GM18507 (cell line): ENCODE data around the gene IKZF2.

Experiments
- DNase-seq: peaks from one replicate; pipeline ENCODE4 v3.0.0; 2011; ENCODE audit warnings: low read depth; ENCODE audit not compliant: insufficient read length; ENCODE audit errors: extremely low spot score
- FAIRE-seq: peaks from 2 replicates; lab custom pipeline; 2011; peaks lifted over from hg19 to GRCh38; lab: Jason Lieb, UNC

IKZF2 gene

DNA sequence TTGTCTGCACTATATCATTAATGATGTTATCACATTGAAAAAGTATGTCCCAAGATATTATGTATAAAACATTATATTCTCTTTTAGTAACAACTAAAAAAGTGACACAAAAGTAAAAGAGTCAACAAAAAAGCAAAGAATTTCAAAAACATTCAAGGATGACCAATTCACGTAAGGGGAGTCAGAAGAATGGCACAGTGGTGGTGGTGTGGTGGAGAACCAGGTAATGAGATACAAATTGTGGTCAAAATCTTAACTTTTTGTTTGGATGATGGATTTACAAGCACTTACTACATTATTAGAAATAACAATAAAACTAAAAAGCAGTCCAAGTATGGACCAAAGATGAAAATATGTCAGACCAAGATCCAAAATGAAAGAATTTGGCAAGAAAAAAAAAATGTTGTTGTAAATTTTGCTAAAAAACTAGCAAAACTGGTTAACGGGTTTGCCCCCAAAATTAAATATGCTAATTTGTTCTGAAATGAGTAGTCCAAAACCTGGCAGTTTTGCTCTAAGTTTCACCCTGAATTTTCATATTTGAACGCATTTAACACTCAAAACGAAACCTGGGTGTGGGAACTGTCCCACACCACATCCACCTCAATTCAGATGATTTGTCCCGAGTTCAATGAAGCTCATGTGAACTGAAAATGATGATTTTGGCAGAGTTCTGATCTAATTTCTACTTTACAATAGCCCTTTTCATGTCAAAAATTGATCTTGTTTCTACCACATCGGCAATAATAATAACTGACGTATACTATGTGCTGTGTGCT lies 135.8 kb downstream of the IKZF2 start:
- DNase-seq (no peak), FAIRE-seq (peak; percentile 99)

DNA sequence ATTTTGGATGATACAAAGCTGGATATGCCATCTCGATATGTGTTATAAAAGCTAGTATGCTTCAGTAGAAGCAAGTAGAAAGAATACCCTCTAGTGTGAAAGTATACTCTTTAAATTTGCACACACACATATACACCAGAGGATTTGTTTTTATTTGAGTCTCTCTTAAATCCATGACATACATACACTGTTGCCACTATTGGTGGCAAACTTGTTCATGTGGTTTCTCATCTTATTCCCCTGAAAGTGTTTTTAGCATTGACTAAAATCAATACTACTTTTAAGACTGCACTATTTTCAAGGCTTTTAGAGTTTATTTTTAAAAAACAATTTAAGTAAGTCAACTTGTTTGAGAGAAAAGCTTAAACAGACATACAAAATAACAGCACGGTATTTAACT lies 137.4 kb downstream of the IKZF2 start:
- DNase-seq (no peak), FAIRE-seq (peak; percentile 9)

DNA sequence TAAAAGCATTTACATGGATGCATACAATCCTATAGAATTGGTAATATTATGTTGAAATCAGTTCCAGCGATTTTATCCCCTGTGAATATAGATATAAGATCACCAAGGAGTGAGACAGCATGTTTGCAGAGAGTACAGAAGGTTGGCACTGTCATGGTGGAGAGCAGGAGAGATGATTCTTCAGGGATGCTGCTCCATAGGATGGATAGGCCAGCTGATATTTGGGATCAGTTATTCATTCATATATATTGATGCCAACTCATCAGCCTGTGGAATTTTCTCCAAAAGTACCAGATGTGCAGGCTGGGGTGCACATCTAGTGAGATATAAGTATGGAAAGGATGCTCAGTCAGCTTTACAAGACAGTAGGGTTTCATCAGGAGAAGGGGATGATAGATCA lies 139.9 kb downstream of the IKZF2 start:
- peak; percentile 57 for FAIRE-seq
- DNase-seq, result no peak

DNA sequence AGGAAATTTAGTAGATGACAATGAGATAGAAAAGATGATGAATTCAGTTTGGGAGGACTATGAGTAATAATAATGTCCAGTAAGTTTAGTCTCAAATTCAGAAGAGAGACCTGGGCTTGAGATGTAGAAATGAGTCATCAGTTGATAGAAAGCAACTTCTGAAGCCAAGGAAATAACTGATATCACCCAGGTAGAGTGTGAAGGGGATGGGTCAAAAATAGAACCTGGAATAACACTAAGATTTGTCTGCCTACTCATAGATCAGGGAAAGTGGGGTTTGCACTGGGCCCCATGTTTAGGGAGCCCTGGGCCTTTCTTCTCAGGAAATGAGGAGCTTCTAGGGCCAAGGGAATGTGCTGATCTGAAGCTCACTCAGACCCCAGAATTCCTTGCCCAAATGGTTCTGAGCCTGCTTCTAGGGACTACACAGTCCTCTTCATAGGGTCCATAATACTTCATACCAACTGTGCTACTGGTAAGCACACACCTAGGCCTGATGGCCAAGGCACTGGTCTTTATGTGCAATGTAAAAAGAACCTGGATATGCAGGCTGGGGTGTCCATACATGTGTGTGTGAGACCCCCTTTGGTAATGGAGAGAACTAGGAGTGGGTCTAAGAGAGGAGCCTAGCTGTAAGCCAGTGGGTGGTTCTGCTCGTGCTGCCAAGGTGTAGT lies 141.2 kb downstream of the IKZF2 start:
- FAIRE-seq (peak; percentile 58), DNase-seq (no peak)

GRCh38 chr2:213007290-213007838 lies 144.0 kb downstream of the IKZF2 start:
- no peak for FAIRE-seq
- DNase-seq, result no peak

- no peak for DNase-seq
- FAIRE-seq, result no peak
Observed at GRCh38 chr2:213004197-213004821, 147.1 kb downstream of the IKZF2 start.

DNA sequence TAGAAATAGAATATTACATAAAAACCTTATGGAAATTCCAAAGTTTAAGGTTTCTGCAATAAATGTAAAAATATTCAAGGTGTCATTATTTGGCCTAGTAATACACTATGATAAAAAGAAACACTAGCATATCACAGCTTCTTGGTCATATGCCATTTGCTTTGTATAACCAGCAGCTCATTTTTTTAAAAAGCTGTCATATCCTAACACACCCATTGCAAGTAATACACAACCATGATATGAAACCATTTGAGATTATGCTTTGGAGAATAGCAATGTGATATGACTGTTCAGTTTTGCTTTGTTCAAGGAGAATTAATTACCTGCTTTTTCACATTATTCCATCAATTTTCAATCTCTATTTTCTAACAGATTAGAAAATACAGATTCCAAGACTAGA lies 149.0 kb downstream of the IKZF2 start:
- no peak for DNase-seq
- FAIRE-seq, result peak; percentile 60

DNA sequence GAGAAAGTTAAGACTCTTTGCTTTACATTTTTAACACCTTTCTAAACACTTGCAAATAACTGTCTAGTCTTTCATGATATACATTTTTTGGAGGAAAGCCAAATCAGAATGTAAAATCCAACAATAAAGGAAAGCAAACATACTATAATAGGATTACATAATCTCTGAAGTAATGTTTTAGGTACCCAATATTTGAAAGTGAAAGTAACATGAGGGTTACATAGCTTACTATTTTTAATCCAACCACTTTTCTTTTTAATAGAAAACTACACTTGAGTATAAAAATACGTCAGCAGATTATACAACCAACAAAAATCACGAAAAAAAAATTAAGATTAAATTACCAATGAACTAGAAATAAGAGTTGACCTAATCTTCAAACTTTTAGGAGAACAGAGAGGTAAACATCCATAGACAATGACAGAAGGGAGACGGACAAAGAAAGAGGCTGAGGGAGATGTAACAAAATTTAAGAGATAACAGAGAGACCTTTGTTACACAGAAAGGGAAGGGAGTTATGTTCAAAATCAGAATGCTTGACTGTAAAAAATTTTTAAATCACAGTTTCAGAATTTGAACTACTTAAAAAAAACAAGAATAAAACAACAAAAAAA lies 150.0 kb downstream of the IKZF2 start:
- peak; percentile 59 for FAIRE-seq
- no peak for DNase-seq

DNA sequence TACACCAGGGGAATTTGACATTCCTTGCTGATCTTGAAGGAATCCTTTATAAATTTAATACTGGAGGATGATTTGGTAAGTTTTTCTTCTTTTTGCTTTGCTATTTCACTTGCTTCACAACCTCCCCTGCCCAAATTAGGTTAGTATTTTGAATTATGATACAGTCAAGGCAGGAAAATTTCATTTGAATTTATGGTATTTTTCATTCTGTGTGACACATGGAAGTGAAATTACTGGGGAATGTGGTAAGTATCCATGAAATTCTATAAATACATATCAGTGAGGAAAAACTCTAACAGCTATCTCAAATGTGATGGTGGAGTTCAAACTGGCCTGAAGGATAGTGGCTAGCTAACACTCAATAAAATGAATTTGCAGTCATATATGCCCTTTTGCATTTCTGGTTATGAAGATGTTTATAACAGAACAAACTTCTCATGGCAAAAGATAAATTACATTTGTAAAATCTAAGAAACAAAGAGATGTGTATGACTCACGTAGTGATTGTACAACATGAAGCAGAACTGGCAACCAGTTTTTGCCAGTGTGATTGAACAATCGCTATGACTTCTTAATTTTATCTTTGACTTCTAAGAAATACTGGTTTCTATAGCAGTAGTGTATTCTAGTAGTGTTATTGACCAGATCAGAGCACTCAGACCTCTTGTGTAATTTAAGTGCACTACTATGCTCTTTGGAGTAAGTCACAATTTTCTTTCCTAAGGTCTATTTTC lies 152.6 kb downstream of the IKZF2 start:
- DNase-seq, result no peak
- peak; percentile 38 for FAIRE-seq

DNA sequence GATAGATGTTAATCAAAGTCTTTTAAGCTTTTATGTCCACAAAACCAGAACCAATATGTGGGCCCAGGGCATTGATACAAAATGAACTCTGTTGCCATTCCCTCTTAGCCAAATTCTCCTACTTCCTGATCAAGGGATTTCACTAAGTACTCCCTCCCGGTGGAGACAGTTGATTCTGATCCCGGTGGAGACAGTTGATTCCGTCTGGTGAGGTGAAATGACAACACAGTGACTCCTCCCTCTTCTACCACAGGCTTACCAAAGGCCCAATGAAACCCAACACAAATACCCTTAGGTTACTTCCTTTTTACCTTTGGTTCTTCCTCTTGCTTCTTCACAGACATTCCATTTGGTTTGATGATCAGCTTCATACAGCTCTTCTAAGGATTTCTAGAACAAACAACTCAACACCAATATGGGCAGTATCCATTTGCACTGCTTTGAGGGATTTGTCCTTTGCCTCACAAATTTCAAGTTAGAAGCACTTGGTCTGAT lies 153.8 kb downstream of the IKZF2 start:
- DNase-seq, result no peak
- FAIRE-seq, result peak; percentile 54

GRCh38 chr2:212995920-212996319 lies 155.5 kb downstream of the IKZF2 start:
- FAIRE-seq (no peak), DNase-seq (no peak)

- DNase-seq, result no peak
Observed at GRCh38 chr2:212994976-212995375, 156.4 kb downstream of the IKZF2 start.

GRCh38 chr2:212991120-212991519 lies 160.3 kb downstream of the IKZF2 start:
- DNase-seq (no peak), FAIRE-seq (no peak)

More at GRCh38 chr2:212994976-212995375, 156.4 kb downstream of the IKZF2 start:
- FAIRE-seq, result no peak

- DNase-seq, result no peak
Observed at GRCh38 chr2:212990697-212991096, 160.7 kb downstream of the IKZF2 start.

DNA sequence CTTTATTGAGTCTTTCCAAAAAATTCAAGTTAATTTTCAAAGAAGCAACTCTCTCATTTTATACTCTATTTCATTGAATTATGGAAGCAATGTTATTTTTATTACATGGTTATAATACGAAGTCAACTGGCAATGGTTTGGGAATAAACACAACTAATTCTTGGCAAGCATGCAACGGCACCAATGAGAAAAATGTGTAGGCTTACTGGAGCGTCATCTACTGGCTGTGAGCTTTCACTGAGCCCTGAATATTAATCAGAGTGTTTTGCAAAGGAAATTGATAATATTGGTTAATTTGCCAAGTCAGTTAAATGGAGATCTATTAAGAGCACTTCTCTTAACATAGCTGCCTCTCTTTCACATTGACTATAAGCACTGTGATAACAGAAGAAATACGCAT lies 163.9 kb downstream of the IKZF2 start:
- no peak for FAIRE-seq

More at GRCh38 chr2:212990697-212991096, 160.7 kb downstream of the IKZF2 start:
- no peak for FAIRE-seq

GRCh38 chr2:212984129-212984528 lies 167.3 kb downstream of the IKZF2 start:
- DNase-seq (no peak), FAIRE-seq (peak; percentile 5)

More for the DNA sequence above, 163.9 kb downstream of the IKZF2 start:
- no peak for DNase-seq

DNA sequence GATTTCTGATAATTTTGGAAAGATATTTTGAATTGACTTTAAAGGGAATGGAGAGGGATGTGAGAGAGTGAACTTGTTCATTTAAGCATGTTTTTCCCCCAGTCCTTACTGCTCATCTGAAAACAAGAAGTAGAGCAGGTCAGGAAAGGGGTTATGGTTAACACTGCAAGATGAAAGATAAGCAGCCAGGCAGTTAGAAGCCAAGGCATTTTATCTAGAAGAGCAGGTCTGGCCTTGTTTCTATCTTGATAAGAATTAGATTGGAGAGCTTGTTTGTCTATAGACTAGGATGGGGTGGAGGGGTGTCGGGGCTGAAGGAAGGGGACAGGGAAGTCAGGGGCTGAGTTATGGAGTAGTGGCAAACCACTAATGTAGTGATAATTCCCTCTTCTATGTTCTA lies 171.6 kb downstream of the IKZF2 start:
- peak; percentile 21 for FAIRE-seq
- DNase-seq, result no peak

- FAIRE-seq (no peak), DNase-seq (no peak)
Observed at GRCh38 chr2:212979046-212979612, 172.3 kb downstream of the IKZF2 start.

- no peak for FAIRE-seq
Observed at GRCh38 chr2:212977152-212977551, 174.3 kb downstream of the IKZF2 start.

More at GRCh38 chr2:212977152-212977551, 174.3 kb downstream of the IKZF2 start:
- DNase-seq, result no peak
